HUES6 (cell line): Measurements from ENCODE around the gene JOSD2.

Experiments
- H3K27ac ChIP-seq: 2 replicates; pipeline ENCODE4 v1.7.0; 2013; ENCODE audit warnings: low read depth, mild to moderate bottlenecking, low read length, inconsistent platforms
- H3K27me3 ChIP-seq: 2 replicates; pipeline ENCODE4 v1.6.1; 2013; ENCODE audit warnings: low read length; ENCODE audit not compliant: control insufficient read depth, insufficient read depth
- H3K36me3 ChIP-seq: 2 replicates; pipeline ENCODE4 v1.6.1; 2013; ENCODE audit warnings: low read length; ENCODE audit not compliant: control insufficient read depth, insufficient read depth
- H3K4me1 ChIP-seq: 2 replicates; pipeline ENCODE4 v1.6.1; 2013; ENCODE audit warnings: low read length; ENCODE audit not compliant: control insufficient read depth, insufficient read depth
- H3K4me3 ChIP-seq: 2 replicates; pipeline ENCODE4 v1.5.1; 2013; ENCODE audit warnings: low read depth, low read length
- H3K9ac ChIP-seq: one replicate; pipeline ENCODE4 v1.6.1; 2013; ENCODE audit warnings: mild to moderate bottlenecking, low read length
- H3K9me3 ChIP-seq: 2 replicates; pipeline ENCODE4 v1.6.1; 2013; ENCODE audit warnings: low read depth, low read length; ENCODE audit not compliant: control insufficient read depth, insufficient read depth

Gene JOSD2

DNA sequence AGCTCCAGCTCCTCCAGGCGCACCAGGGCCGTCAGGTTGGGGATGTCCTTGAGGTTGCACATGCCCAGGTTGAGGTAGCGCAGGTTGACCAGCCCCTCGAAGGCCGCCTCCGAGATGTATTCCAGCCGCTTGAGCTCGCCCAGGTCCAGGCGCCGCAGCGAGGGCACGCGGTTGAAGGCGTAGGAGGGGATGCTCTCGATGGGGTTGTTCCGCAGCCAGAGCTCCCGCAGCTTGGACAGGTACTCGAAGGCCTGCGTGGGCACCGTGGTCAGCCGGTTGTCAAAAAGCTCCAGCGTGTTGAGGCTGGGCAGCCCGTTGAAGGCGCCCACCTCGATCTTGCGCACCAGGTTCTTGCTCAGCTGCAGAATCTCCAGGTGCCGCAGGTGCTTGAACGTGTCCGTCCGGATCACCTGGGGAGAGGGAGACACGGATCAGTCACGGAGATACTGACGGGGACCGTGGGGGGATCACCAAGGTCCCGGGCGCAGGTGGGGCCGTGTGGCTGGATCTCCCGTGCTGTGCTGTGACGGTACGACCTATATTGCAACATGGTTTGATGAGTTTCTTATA is 8.1 kb upstream of the JOSD2 start:
- H3K4me3 ChIP-seq, result no peak overlapping the region
- no peak overlapping the region for H3K9ac ChIP-seq
- no peaks in the 10 kb centered on the region for H3K36me3 ChIP-seq
- peaks cover 7% of the 10 kb centered on the region for H3K27me3 ChIP-seq
- H3K9me3 ChIP-seq, result no peaks in the 10 kb centered on the region
- no peak overlapping the region for H3K27ac ChIP-seq
- H3K4me1 ChIP-seq, result peaks cover 4% of the 10 kb centered on the region; the same call in 1 of the 2 replicates

DNA sequence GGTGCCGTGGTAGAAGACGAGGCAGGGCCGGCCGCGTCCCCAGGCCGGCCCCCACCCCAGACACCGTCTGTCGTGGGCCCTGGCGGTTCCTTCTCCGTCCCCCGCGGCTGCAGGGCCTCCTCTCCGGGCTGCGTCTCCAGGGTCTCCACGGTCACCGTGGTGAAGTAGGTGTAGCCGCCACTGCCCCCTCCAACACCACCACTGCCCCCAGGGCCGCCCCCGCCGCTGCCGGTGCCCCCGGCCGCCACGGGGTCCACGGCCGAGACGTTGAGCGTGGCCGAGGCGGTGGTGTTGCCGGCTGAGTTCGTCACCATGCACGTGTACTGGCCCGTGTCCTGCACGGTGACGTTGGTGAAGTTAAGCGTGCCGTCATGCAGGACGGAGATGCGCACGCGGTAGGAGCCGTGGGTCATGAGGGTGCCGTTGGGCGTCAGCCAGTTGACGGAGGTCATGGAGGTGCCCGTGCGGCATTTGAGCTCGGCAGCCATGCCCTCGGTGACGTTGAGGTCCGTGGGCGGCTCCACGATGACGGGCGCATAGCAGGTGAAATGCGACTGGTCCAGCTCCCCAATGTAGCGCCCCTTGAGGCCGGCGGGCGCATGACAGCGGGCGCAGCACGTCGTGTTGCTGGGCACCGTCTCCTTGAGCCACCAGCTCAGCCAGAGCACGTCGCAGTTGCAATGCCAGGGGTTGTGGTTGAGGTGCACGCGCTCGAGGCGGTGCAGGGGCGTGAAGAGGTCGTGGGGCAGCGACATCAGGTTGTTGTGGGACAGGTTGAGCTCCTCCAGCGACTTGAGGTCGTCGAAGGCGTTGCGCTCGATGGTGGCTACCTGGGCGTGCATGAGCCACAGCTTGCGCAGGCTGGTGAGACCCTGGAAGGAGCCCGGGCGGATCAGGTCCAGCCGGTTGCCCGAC is 7.4 kb upstream of the JOSD2 start:
- H3K4me3 ChIP-seq, result no peak overlapping the region
- no peaks in the 10 kb centered on the region for H3K9me3 ChIP-seq
- no peak overlapping the region for H3K27ac ChIP-seq
- H3K9ac ChIP-seq, result no peak overlapping the region
- H3K36me3 ChIP-seq, result no peaks in the 10 kb centered on the region
- peaks cover 7% of the 10 kb centered on the region; the same call in 1 of the 2 replicates for H3K4me1 ChIP-seq
- H3K27me3 ChIP-seq, result peaks cover 8% of the 10 kb centered on the region

DNA sequence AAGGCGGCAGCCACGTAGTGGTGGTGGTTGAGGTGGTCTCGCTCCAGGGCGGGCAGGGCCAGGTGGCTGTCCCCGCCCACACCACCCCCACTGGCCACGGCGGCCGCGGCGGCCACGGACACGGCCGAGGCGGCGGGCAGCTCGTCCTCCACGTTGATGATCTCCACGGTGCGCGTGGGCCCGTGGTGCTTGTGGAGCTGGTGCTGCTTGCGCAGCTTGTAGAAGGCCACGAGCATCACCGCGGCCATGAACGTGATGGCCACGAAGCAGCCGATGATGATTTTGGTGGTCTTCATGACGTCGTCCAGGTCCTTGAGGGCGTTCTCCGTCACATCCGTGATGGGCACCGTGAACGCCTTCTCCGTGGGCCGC is 6.7 kb upstream of the JOSD2 start:
- Histone ChIP-seq H3K27me3 (peaks cover 8% of the 10 kb centered on the region), H3K4me3 (no peak overlapping the region), H3K4me1 (peaks cover 7% of the 10 kb centered on the region; the same call in 1 of the 2 replicates), H3K36me3 (no peaks in the 10 kb centered on the region), H3K9ac (no peak overlapping the region), H3K9me3 (no peaks in the 10 kb centered on the region), H3K27ac (no peak overlapping the region)

DNA sequence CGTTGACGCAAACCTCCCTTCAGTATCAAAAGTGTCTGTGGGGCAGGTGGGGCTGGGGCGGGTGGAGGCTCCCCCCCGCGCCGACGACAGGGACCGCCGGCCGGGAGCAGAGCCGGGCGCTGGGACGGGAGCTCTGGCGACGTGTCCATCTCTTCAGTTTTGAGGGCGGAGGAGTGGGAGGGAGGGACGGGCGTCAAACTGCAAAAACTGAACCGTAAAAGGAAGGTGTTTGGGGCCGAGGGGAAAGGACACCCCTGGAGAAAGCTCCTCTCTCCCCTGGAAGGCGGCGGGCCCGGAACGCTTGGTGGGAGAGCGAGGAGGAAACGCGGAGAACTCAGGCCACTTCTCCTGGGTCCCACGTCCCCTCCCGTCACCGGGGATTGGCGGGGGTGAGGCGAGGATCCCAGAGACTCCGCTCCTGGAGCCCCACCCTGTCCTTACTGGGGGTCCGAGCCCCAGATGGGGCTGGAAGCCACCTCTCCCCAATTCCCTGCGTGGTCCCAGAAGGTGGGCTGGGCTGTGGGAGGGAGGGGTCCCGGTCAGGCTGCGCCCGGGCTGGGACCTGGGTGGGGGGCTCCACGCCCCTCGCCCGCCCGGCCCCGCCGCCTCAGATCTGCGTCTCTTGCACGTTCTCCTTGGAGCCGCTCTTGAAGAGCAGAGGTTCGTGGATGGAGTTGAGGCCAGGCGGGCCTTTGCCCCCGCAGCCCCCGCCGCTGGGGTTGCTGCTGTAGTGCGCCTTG is 6.1 kb upstream of the JOSD2 start:
- Histone ChIP-seq H3K9me3 (no peaks in the 10 kb centered on the region), H3K27ac (no peak overlapping the region), H3K4me1 (peaks cover 7% of the 10 kb centered on the region; the same call in 1 of the 2 replicates), H3K9ac (no peak overlapping the region), H3K4me3 (no peak overlapping the region), H3K36me3 (no peaks in the 10 kb centered on the region), H3K27me3 (peaks cover 8% of the 10 kb centered on the region)

DNA sequence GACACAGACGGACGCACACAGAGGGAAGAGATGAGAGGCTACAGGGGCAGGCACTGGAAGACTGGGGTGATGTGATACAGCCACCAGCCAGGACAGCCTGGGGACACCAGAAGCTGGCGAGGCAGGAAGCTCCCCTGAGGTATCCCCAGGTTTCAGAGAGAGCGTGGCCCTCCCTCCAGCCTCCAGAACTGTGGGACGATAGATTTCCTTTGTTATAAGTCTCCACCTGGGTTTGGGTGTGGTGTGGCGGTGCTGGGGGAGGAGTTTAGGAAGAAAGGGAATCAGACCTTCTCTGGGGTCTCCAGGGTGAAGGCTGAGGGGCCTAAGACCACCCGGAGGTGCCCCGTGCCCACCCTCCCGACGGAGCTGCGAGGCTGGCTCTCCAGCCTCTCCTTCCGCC is 5.5 kb upstream of the JOSD2 start:
- H3K36me3 ChIP-seq, result no peaks in the 10 kb centered on the region
- peaks cover 7% of the 10 kb centered on the region; the same call in 1 of the 2 replicates for H3K4me1 ChIP-seq
- no peak overlapping the region for H3K27ac ChIP-seq
- H3K27me3 ChIP-seq, result peaks cover 8% of the 10 kb centered on the region
- no peak overlapping the region for H3K9ac ChIP-seq
- no peaks in the 10 kb centered on the region for H3K9me3 ChIP-seq
- H3K4me3 ChIP-seq, result no peak overlapping the region

DNA sequence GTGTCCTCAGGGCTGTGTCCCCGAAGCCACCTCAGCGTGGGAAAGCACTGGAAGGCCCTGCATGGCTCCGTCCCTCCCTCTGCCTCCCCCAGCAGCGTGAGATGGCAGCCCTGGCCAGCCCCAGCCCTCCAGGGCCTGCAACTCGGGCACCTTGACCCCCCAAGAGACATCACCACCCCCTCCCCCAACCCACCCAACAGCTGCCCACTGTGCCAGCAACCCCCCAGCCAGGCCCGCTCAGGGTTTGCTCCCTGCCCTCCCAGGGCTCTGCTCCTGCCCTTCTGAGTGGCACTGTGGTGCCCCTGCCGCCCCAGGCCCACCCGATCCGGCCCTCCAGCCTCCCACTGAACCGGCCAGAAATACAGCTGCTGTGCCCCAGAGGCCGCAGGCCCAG is 4.2 kb upstream of the JOSD2 start:
- Histone ChIP-seq H3K4me1 (peaks cover 8% of the 10 kb centered on the region; the same call in 1 of the 2 replicates), H3K27me3 (peaks cover 8% of the 10 kb centered on the region), H3K4me3 (no peak overlapping the region), H3K36me3 (no peaks in the 10 kb centered on the region), H3K27ac (no peak overlapping the region), H3K9ac (no peak overlapping the region), H3K9me3 (no peaks in the 10 kb centered on the region)

DNA sequence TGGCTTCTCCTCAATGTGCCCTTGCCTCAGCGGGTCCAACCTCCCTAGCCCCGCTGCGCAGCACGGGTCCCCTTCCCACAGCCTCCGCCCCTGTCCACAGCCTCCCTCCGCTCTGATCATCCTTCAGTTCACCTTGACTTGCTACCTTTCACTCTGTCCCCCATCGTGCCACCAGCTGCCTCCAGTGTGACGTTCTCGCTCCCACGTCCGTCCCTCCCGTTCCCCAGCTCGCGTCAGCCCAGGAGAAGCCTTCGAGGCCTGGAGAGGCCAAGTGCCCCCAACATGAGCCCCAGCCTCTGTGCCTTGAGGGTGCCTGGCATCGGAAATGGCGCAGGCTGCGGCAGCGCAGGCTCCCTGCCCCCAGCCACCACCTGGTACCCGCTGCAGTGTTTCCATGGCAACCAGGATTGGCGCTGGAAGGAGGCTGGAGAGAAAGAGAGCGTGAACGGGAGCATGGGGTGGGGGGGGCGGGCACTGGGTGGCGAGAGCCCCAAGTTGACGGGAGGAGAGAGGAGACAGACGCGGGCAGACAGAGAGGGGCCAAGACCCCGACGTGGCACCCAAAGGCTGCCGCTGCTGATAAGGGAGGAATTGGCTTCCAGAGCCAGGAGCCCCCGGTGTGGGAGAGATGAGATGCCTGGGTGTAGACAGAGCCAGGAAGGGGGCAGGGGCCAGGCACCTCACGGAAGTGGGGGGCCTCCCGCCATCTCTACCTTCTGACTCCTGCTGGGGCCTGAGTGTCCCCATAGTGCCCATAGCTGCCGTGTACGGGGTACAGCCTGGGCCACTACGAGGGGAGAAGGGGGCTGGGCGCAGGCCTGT is 3.6 kb upstream of the JOSD2 start:
- Histone ChIP-seq H3K4me3 (peak overlapping the region; percentile 44), H3K27me3 (peaks cover 8% of the 10 kb centered on the region), H3K9me3 (no peaks in the 10 kb centered on the region), H3K4me1 (peaks cover 10% of the 10 kb centered on the region; the same call in 1 of the 2 replicates), H3K36me3 (no peaks in the 10 kb centered on the region), H3K27ac (no peak overlapping the region), H3K9ac (peak overlapping the region; percentile 7)

DNA sequence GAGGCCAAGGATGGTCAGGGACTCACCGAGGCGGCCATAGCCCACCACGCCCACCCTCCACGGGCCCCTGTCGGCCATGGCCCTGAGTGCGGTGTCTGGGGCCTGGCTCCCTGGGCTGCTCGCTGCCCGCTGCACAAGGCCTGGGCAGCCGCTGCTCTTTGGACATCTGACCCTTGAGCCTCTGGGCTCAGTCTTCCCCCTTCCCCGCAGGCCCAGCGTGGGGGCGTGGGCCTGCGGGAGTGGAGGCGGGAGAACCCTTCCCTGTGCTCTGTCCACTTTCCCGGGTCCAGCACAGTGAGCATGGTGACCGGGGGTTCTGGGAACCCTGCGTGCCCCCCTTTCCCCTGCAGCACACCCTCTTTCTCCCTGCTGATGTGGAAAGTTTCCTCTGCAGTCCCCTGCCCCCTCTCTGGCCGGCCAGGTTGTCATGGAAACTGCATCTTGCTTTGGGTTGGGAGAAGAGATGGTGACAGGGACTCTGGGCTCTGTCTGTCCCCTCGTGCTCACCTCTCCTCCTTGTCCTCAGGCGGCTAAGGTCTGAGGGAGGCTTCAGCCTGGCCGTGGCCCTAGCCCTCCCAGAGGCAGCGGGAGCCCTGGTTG is 2.9 kb upstream of the JOSD2 start, which contains the start of gene ASPDH:
TSS of gene ASPDH (minus strand) at position 168 of the 600 bp plus-strand sequence. CDS start at position 78, 90 bp downstream.
- no peaks in the 10 kb centered on the region for H3K36me3 ChIP-seq
- H3K4me1 ChIP-seq, result peaks cover 10% of the 10 kb centered on the region; the same call in 1 of the 2 replicates
- no peaks in the 10 kb centered on the region for H3K9me3 ChIP-seq
- peaks cover 9% of the 10 kb centered on the region for H3K27me3 ChIP-seq
- H3K27ac ChIP-seq, result no peak within 1 kb of the TSS
- H3K9ac ChIP-seq, result peak within 1 kb of the TSS; percentile 7
- peak within 1 kb of the TSS; percentile 44 for H3K4me3 ChIP-seq

DNA sequence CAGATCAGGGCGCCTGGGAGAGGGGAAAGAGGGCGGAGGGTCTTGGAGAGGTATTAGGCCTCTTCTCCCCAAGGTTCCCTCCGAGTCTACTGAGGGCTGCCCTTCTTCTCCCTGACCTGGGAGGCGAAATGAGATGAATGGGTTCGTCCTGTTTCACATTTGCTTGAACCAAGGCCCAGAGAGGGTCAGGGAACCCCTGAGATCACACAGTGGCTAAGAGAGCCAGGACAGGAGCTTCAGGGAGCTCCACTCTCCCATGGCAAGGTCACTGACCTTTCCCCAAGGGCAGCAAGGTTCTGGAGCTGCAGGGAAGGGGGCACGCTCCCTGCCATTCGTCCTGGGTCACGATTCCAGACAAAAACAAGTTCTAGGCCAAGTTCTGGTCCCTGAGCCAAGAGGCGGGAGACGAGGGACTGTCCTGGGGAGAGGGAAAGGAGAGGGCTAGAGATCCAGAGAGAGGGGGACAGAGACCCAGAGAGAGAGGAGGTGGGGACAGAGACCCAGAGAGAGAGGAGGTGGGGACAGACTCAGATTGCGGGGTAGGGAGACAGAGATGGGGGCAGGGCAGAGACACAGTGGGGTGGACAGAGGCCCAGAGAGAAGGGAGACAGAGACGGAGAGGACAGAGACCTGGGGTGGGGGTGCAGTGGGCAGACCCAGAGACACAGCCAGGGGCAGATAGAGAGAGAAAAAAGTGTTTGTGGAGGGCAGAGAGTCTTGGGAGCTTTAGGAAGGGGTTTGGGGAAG is 2.2 kb upstream of the JOSD2 start:
- no peak overlapping the region for H3K9ac ChIP-seq
- no peaks in the 10 kb centered on the region for H3K36me3 ChIP-seq
- H3K9me3 ChIP-seq, result no peaks in the 10 kb centered on the region
- H3K27ac ChIP-seq, result no peak overlapping the region
- H3K4me3 ChIP-seq, result no peak overlapping the region
- peaks cover 10% of the 10 kb centered on the region; the same call in 1 of the 2 replicates for H3K4me1 ChIP-seq
- peaks cover 15% of the 10 kb centered on the region for H3K27me3 ChIP-seq
